ENCODE measurements around the gene SLC5A6.

DNA sequence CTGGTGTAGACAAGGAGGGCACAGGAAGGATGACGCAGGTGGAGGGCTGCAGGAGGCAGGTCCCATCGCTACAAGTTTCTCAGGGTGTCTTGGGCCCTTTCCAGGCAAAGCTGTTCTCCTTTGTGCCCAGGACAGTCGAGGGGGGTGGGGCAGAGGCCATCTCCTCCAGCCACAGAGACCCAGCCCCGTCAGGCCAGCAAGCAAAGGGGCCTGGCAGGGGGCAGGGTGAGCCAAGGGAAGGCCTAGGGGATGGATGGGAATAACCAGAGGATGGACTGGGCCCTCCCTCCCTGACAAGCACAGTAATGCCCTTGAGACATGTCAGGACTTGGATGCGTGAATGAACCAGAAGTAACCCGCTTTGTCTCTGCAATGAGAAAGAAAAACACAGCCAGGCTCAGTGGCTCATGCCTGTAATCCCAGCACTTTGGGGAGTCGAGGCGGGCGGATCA is 57.0 kb downstream of the SLC5A6 start:
- TF ChIP-seq POLR2AphosphoS5 (IDR thresholded peaks at IDR 0.05), result no peak
- TF ChIP-seq, protein P1, sequence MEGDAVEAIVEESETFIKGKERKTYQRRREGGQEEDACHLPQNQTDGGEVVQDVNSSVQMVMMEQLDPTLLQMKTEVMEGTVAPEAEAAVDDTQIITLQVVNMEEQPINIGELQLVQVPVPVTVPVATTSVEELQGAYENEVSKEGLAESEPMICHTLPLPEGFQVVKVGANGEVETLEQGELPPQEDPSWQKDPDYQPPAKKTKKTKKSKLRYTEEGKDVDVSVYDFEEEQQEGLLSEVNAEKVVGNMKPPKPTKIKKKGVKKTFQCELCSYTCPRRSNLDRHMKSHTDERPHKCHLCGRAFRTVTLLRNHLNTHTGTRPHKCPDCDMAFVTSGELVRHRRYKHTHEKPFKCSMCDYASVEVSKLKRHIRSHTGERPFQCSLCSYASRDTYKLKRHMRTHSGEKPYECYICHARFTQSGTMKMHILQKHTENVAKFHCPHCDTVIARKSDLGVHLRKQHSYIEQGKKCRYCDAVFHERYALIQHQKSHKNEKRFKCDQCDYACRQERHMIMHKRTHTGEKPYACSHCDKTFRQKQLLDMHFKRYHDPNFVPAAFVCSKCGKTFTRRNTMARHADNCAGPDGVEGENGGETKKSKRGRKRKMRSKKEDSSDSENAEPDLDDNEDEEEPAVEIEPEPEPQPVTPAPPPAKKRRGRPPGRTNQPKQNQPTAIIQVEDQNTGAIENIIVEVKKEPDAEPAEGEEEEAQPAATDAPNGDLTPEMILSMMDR (IDR thresholded peaks at IDR 0.05), result no peak
- no peak for TF ChIP-seq POLR2A (IDR thresholded peaks at IDR 0.05)
